Fibroblast of lung (primary cell): Measurements from ENCODE around the gene FSIP1. TPM values are rescaled to one million over a fixed set of nuclear protein-coding genes. Genes with fewer than 3 reads are reported as not detected.
A peak's percentile ranks its signal among the peaks of the same experiment; 100 is the strongest.

Experiments used
- DNase-seq, 2 donors: peaks; one replicate each; pipeline versions ENCODE4 v3.0.0 to v3.0.0-alpha.2; 2010; ENCODE audit warnings: low read depth in 2 of 2
- H2AFZ ChIP-seq: 2 replicates; pipeline ENCODE4 v1.5.1; 2012; ENCODE audit warnings: low read length, control low read depth, inconsistent platforms
- H3K27ac ChIP-seq: 2 replicates; pipeline ENCODE4 v1.5.1; 2011; ENCODE audit warnings: low read length, control low read depth; ENCODE audit not compliant: insufficient read depth
- H3K27me3 ChIP-seq: 2 replicates; pipeline ENCODE4 v1.5.1; 2011; ENCODE audit warnings: mild to moderate bottlenecking, low read length; ENCODE audit not compliant: control insufficient read depth, insufficient read depth
- H3K36me3 ChIP-seq: 2 replicates; pipeline ENCODE4 v1.5.1; 2011; ENCODE audit warnings: low read length; ENCODE audit not compliant: control insufficient read depth, insufficient read depth
- H3K4me1 ChIP-seq: 2 replicates; pipeline ENCODE4 v1.5.1; 2011; ENCODE audit warnings: low read length; ENCODE audit not compliant: control insufficient read depth, insufficient read depth; ENCODE audit errors: extremely low read depth
- H3K4me2 ChIP-seq: 2 replicates; pipeline ENCODE4 v1.5.1; 2011; ENCODE audit warnings: low read length, control low read depth; ENCODE audit not compliant: insufficient read depth; ENCODE audit errors: extremely low read depth
- H3K4me3 ChIP-seq, 4 experiments: fragments of 200-600 bp in 1 of 4; sonication (generic) in 1 of 4; replicated peaks in 1 of 4; 2 replicates each; pipeline ENCODE4 v1.5.1; 2011 to 2016; ENCODE audit warnings: low read length in 4 of 4, low read depth in 3 of 4, mild to moderate bottlenecking in 3 of 4, control low read depth in 2 of 4, inconsistent platforms in 1 of 4, mixed read lengths in 1 of 4; ENCODE audit not compliant: insufficient read depth in 1 of 4; ENCODE audit errors: control extremely low read depth in 1 of 4
- H3K79me2 ChIP-seq: 2 replicates; pipeline ENCODE4 v1.5.1; 2012; ENCODE audit warnings: mild to moderate bottlenecking, low read length, inconsistent platforms; ENCODE audit not compliant: control insufficient read depth, insufficient read depth
- H3K9ac ChIP-seq: 2 replicates; pipeline ENCODE4 v1.5.1; 2011; ENCODE audit warnings: mild to moderate bottlenecking, low read length, control low read depth; ENCODE audit not compliant: insufficient read depth
- H3K9me3 ChIP-seq: 2 replicates; pipeline ENCODE4 v1.5.1; 2012; ENCODE audit warnings: low read depth, low read length; ENCODE audit not compliant: control insufficient read depth, insufficient read depth
- H4K20me1 ChIP-seq: 2 replicates; pipeline ENCODE4 v1.5.1; 2011; ENCODE audit warnings: low read length; ENCODE audit not compliant: control insufficient read depth, insufficient read depth; ENCODE audit errors: extremely low read depth
- CTCF ChIP-seq, 2 donors: IDR thresholded peaks in 1 of 2; conservative IDR thresholded peaks in 1 of 2; 1 replicate in 1 of 2; 2 replicates in 1 of 2; pipeline ENCODE4 v1.5.1; 2011 to 2012; ENCODE audit warnings: low read length in 2 of 2, control low read depth in 1 of 2, inconsistent platforms in 1 of 2, low read depth in 1 of 2, mild to moderate bottlenecking in 1 of 2
- EZH2 ChIP-seq: IDR thresholded peaks from 2 replicates; pipeline ENCODE4 v1.5.1; 2012; ENCODE audit warnings: low read length, control low read depth, mild to moderate bottlenecking; ENCODE audit errors: missing control alignments
- polyA plus RNA-seq, 2 donors: library from polyadenylated mRNA; depleted of rRNA in 1 of 2; stranded (reverse) in 1 of 2; unstranded in 1 of 2; fragments of >200 nt; gene quantifications; 2 replicates each; pipeline ENCODE4 v1.2.1, GENCODE V29; 2011 to 2012; ENCODE audit warnings: missing spikeins in 1 of 2
- total RNA-seq: library from RNA; depleted of rRNA; stranded (reverse); fragments of >200 nt; gene quantifications from 2 replicates; pipeline ENCODE4 v1.2.1, GENCODE V29; 2014

Gene FSIP1
- total and polyA plus RNA-seq, 2 donors (not counting 1 experiment from before 2014, with no cell fraction given), result 0.50 to 5.1 TPM

GRCh38 chr15:39781967-39782302, 706 bp downstream of the FSIP1 start:
- Histone ChIP-seq H3K9me3 (no peaks in the 10 kb centered on the region), H3K36me3 (no peaks in the 10 kb centered on the region), H4K20me1 (no peaks in the 10 kb centered on the region), H3K4me2 (peak overlapping the region; percentile 68), H3K4me3 (peak overlapping the region; percentile 73 to 89 (median 74)), H3K4me1 (peaks cover 4% of the 10 kb centered on the region), H3K27me3 (no peaks in the 10 kb centered on the region), H3K9ac (no peak overlapping the region), H3K27ac (no peak overlapping the region), H2AFZ (peak overlapping the region; percentile 78), H3K79me2 (peaks cover 7% of the 10 kb centered on the region)
- TF ChIP-seq CTCF (conservative IDR thresholded peaks at IDR 0.05 in 1 of 2, IDR thresholded peaks at IDR 0.05 in 1 of 2; ENCODE audit: low read depth in 1 of 2, low read length in 2 of 2) (no peak), EZH2 (no peak)
- peak in 1 of 2 donors; percentile 17 for DNase-seq

- no peak overlapping the region for H3K9ac ChIP-seq
- no peak overlapping the region for H3K4me2 ChIP-seq
- no peak overlapping the region for H2AFZ ChIP-seq
- no peaks in the 10 kb centered on the region for H3K27me3 ChIP-seq
- peaks cover 4% of the 10 kb centered on the region for H3K4me1 ChIP-seq
- no peak for DNase-seq
- peaks cover 7% of the 10 kb centered on the region for H3K79me2 ChIP-seq
- no peak for TF ChIP-seq EZH2
- no peak for TF ChIP-seq CTCF (conservative IDR thresholded peaks at IDR 0.05 in 1 of 2, IDR thresholded peaks at IDR 0.05 in 1 of 2; ENCODE audit: low read depth in 1 of 2, low read length in 2 of 2)
- no peak overlapping the region for H3K27ac ChIP-seq
- no peak overlapping the region for H3K4me3 ChIP-seq
- no peaks in the 10 kb centered on the region for H4K20me1 ChIP-seq
- no peaks in the 10 kb centered on the region for H3K36me3 ChIP-seq
- no peaks in the 10 kb centered on the region for H3K9me3 ChIP-seq
Observed at GRCh38 chr15:39781147-39781966, 1.3 kb downstream of the FSIP1 start.

- Histone ChIP-seq H3K9ac (no peak overlapping the region), H4K20me1 (no peaks in the 10 kb centered on the region), H3K27ac (no peak overlapping the region), H3K9me3 (no peaks in the 10 kb centered on the region), H3K36me3 (no peaks in the 10 kb centered on the region), H3K27me3 (no peaks in the 10 kb centered on the region), H3K79me2 (no peaks in the 10 kb centered on the region), H3K4me1 (no peaks in the 10 kb centered on the region), H2AFZ (no peak overlapping the region), H3K4me2 (no peak overlapping the region), H3K4me3 (no peak overlapping the region)
- peak in 1 of 2 donors; percentile 82 for DNase-seq
- no peak for TF ChIP-seq CTCF (conservative IDR thresholded peaks at IDR 0.05 in 1 of 2, IDR thresholded peaks at IDR 0.05 in 1 of 2; ENCODE audit: low read depth in 1 of 2, low read length in 2 of 2)
Observed at GRCh38 chr15:39778021-39778420, 4.6 kb downstream of the FSIP1 start.
